Adrenal gland (tissue), 12 donors: ENCODE results near the gene SNCB. TPM values are rescaled to one million over a fixed set of nuclear protein-coding genes. Genes with fewer than 3 reads are reported as not detected.

Experiments used
- DNase-seq, 7 donors: peaks; one replicate each; pipeline ENCODE4 v3.0.0-alpha.2; 2019 to 2020
- H3K27ac ChIP-seq, 5 donors: fragments of 200-600 bp; sonication (generic) in 4 of 5; 1 replicate in 3 of 5; 2 replicates in 2 of 5; pipeline versions ENCODE4 v1.5.1 to v1.8.0; 2016 to 2020; ENCODE audit warnings: mild to moderate bottlenecking in 1 of 5
- H3K27me3 ChIP-seq: fragments of 200-600 bp; 2 replicates; pipeline ENCODE4 v1.8.0; 2021
- H3K36me3 ChIP-seq, 2 donors: fragments of 200-600 bp; replicated peaks in 1 of 2; 1 replicate in 1 of 2; 2 replicates in 1 of 2; pipeline versions ENCODE4 v1.5.1 to v1.8.0; 2018 to 2022
- H3K4me1 ChIP-seq, 2 donors: fragments of 200-600 bp; replicated peaks in 1 of 2; 1 replicate in 1 of 2; 2 replicates in 1 of 2; pipeline versions ENCODE4 v1.5.1 to v1.8.0; 2018 to 2021
- H3K4me3 ChIP-seq, 4 donors: fragments of 200-600 bp; sonication (generic) in 3 of 4; one replicate each; pipeline ENCODE4 v1.5.1; 2016 to 2018
- H3K9me3 ChIP-seq, 3 donors: fragments of 200-600 bp; sonication (generic) in 1 of 3; replicated peaks in 1 of 3; 1 replicate in 2 of 3; 2 replicates in 1 of 3; pipeline versions ENCODE4 v1.5.1 to v1.8.0; 2016 to 2021
- POLR2A ChIP-seq, 2 donors: fragments of 450-650 bp; IDR thresholded peaks; one replicate each; pipeline ENCODE4 v1.6.1; 2017; ENCODE audit warnings: antibody characterized with exemption in 2 of 2, mild to moderate bottlenecking in 2 of 2, moderate library complexity in 1 of 2
- WGBS, 4 donors: extraction: QIAGEN DNeasy Blood & Tissue Kit in 2 of 4; methylation state at CpG; one replicate each; pipeline versions ENCODE4 v1.1.5 to v1.1.7; 2013 to 2017; 5-methylcytosine and 5-hydroxymethylcytosine counted together
- intact Hi-C, 2 donors: fragments of 100-400 bp; cut with DNase I; formaldehyde crosslinking; loops; one replicate each; pipeline versions ENCODE4 v1.14.1 to v1.15.0; 2022 to 2023
- polyA plus RNA-seq, 3 donors: library from polyadenylated mRNA; stranded (reverse); fragments of 200-250 nt in 2 of 3; fragments of 350-450 nt in 1 of 3; fragmentation: Illumina TruSeq in 1 of 3; extraction: RNeasy Lipid Tissue Mini Kit (QIAGEN cat#74804) in 1 of 3; gene quantifications; one replicate each; pipeline ENCODE4 v1.2.3, GENCODE V29; 2013 to 2014
- total RNA-seq, 9 donors: library from RNA; depleted of rRNA in 4 of 9; stranded (reverse); fragments of >200 nt in 4 of 9; fragments of 120-200 nt in 1 of 9; fragmentation: NEBNext Ultra II Directional in 1 of 9; extraction: Animal tissue kit (Norgen Biotek cat#: 25700) in 1 of 9; gene quantifications; one replicate each; pipeline versions ENCODE4 v1.1.0 to v1.2.4, GENCODE V29; 2013 to 2023
- TF ChIP-seq, protein P1 (sequence below), 6 experiments: fragments of 450-650 bp in 4 of 6; fragments of 200-600 bp in 2 of 6; sonication (generic) in 1 of 6; IDR thresholded peaks; 1 replicate in 5 of 6; 2 replicates in 1 of 6; pipeline versions ENCODE4 v1.5.1 to v1.8.0; 2016 to 2021; ENCODE audit warnings: antibody characterized with exemption in 6 of 6, mild to moderate bottlenecking in 2 of 6, moderate library complexity in 1 of 6
- donor health status: healthy with polysubstance abuse.
- donor health status: Bipolar disorder and iron deficiency.
- donor health status: DM: yes; HTN: yes; CAD: no.
- donor health status: DM: no; HTN: no; CAD: no.
- donor health status: DM: no; HTN: no; CAD: no.
- donor health status: DM: yes; HTN: yes; CAD: no.

SNCB gene
- total and polyA plus RNA-seq, 12 donors: 0.19 to 8.6 (median 1.5) TPM; not detected in 4

DNA sequence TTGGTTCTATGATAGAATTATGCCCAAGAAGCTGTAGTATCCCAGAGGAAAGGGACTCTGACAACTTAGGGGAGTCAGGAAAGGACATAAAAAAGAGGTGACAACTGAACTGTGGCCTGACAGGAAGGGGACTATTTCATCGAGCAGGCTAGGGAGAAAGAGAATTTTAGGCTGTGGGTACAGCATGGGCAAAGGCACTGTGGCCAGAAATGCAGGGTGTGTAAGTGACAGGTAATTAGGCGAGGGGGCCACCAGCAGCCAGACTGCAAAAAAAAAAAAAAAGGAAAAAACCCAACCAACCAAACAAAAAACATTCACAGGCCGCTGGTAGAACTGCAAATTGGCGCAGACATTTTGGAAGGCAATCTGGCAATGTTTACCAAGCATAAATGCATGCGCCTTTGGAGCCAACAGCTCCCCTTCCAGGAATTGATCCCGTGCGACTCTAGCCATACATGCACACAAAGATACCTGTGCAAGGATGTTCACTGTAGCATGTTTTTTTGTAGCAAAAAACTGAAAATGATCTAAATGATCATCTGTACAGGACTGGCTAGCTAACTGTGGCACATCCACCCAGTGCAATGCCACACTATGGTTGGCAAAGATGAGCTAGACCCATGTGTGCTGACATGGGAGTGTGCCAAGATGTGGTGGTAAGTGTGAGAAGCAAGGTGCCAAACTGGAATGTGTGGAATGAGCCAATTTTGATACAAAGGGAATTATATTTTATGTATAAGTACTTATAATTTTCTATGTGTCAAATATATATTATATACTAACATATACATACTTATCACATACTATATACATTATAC is 1.3 kb upstream of the SNCB start:
- no peaks in the 10 kb centered on the region for H3K36me3 ChIP-seq
- peak overlapping the region in 1 of 5 donors; percentile 48 for H3K27ac ChIP-seq
- peaks cover 35% of the 10 kb centered on the region for H3K27me3 ChIP-seq
- no peak overlapping the region for H3K4me3 ChIP-seq
- intact Hi-C loops: no loop called here
- 80 to 87% (median 83%) methylated on average over 7 of the region's 7 CpGs for WGBS, 4 donors
- H3K4me1 ChIP-seq: peaks cover 8 to 16% of the 10 kb centered on the region in 2 donors
- TF ChIP-seq, protein P1, sequence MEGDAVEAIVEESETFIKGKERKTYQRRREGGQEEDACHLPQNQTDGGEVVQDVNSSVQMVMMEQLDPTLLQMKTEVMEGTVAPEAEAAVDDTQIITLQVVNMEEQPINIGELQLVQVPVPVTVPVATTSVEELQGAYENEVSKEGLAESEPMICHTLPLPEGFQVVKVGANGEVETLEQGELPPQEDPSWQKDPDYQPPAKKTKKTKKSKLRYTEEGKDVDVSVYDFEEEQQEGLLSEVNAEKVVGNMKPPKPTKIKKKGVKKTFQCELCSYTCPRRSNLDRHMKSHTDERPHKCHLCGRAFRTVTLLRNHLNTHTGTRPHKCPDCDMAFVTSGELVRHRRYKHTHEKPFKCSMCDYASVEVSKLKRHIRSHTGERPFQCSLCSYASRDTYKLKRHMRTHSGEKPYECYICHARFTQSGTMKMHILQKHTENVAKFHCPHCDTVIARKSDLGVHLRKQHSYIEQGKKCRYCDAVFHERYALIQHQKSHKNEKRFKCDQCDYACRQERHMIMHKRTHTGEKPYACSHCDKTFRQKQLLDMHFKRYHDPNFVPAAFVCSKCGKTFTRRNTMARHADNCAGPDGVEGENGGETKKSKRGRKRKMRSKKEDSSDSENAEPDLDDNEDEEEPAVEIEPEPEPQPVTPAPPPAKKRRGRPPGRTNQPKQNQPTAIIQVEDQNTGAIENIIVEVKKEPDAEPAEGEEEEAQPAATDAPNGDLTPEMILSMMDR (IDR thresholded peaks at IDR 0.05): no peak
- TF ChIP-seq POLR2A (IDR thresholded peaks at IDR 0.05): no peak
- no peak for DNase-seq
- H3K9me3 ChIP-seq: no peaks in the 10 kb centered on the region

DNA sequence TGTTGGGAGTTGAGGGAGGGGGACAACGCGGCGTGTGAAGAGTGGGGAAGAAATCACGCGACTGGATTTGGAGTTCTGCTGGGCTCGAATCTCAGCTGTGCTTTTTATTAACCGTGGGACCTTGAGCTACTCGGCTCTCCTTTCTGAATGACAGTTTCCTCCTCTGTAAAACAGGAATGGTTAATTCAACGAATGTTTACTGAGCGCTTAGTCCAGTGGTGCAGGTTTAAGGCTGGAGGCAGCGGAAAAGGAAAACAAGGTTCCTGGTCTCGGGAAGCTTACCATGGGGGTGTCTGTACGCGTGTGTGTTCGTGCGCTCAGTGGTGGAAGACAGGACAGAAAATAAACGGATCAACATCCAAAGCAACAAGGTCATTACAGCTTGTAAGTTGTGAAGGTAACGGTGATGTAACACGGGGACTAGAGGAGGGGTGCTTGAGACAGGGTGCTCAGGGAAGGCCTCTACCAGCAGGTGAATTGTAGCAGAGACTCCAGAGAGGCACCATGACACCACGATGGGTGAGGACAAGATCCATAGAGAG is 418 bp upstream of the SNCB start:
- DNase-seq: no peak
- Histone ChIP-seq H3K4me3 (peak overlapping the region in 1 of 4 donors; percentile 51), H3K4me1 (peaks cover 8 to 16% of the 10 kb centered on the region in 2 donors), H3K36me3 (no peaks in the 10 kb centered on the region), H3K27ac (peak overlapping the region in 1 of 5 donors; percentile 48), H3K9me3 (no peaks in the 10 kb centered on the region), H3K27me3 (peaks cover 35% of the 10 kb centered on the region)
- intact Hi-C loops: no loop called here
- WGBS, 4 donors: 5 to 8% (median 7%) methylated on average over 19 to 20 of the region's 20 CpGs
- TF ChIP-seq, protein P1 (IDR thresholded peaks at IDR 0.05): no peak
- no peak for TF ChIP-seq POLR2A (IDR thresholded peaks at IDR 0.05)

DNA sequence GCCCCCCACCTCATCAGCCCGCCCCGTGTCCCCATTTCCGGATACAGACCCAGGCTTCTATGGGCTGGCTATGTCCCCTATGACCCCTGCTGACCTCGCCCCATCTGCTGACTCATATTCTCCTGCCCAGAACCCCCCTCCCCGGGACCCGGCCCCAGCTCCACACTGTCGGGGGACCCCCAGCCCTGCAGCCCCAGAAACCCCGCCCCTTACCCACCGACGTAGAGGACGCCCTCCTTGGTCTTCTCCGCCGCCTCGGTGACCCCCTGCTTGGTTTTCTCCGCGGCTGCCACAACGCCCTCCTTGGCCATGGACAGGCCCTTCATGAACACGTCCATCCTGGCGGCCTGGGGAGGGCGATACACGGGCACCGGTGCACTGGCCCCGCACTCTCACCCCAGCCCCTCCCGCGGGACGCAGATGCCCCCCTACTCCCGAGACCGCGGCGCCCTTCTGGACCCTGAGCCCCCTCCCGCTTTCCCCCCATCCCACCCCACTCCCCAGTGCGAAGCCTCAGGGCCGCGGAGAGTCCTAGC is 949 bp downstream of the SNCB start:
- intact Hi-C loops: no loop called here
- H3K4me3 ChIP-seq: no peak overlapping the region
- H3K27me3 ChIP-seq: peaks cover 35% of the 10 kb centered on the region
- no peak for DNase-seq
- TF ChIP-seq, protein P1 (IDR thresholded peaks at IDR 0.05): no peak
- TF ChIP-seq POLR2A (IDR thresholded peaks at IDR 0.05): no peak
- H3K36me3 ChIP-seq: no peaks in the 10 kb centered on the region
- peaks cover 8 to 16% of the 10 kb centered on the region in 2 donors for H3K4me1 ChIP-seq
- 13 to 35% (median 14%) methylated on average over 4 to 34 of the region's 34 CpGs for WGBS, 4 donors
- no peaks in the 10 kb centered on the region for H3K9me3 ChIP-seq
- no peak overlapping the region for H3K27ac ChIP-seq

DNA sequence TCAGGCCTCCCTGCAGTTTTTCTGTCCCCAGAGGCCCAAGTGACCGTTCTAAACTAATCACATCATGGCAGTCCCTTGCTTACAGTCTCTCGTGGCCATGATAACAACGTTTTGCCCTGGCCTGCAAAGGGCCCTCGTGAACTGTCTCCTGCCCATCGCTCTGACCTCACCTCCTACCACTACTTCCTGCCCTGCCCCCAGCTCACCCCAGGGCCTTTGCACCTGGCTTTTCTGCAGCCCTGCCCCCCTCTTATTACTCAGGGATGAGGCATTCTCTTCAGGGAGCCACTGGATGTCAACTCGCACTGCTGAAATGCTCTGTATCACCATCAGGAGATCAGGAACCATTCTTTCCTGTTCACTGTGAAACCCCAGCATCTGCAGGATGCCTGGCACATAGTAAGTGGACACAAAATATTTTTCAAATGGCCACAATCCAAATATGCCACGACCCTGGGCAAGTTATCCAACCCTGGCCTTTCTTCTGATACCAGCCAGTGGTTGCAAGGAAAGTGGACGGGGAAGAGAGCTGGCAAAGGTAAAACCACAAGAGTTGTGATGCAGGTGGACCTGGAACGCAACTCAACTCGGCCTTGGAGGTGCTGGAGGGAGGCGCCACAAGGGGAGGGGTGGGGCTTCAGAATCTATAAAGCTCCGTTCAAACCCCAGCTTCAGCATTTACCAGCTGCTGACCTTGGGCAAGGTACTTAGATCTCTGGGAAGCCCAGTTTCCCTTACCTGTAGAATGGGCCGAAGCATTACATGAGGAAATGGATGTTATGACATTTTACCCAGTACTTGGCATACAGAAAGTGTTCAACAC is 1.7 kb downstream of the SNCB start:
- TF ChIP-seq, protein P1 (IDR thresholded peaks at IDR 0.05): no peak
- no peak for TF ChIP-seq POLR2A (IDR thresholded peaks at IDR 0.05)
- H3K27ac ChIP-seq: no peak overlapping the region
- H3K36me3 ChIP-seq: no peaks in the 10 kb centered on the region
- intact Hi-C loops: no loop called here
- peaks cover 35% of the 10 kb centered on the region for H3K27me3 ChIP-seq
- H3K4me1 ChIP-seq: peaks cover 8 to 16% of the 10 kb centered on the region in 2 donors
- H3K4me3 ChIP-seq: no peak overlapping the region
- WGBS, 4 donors: 62 to 70% (median 65%) methylated on average over 13 of the region's 13 CpGs
- H3K9me3 ChIP-seq: no peaks in the 10 kb centered on the region
- no peak for DNase-seq
